Measurements from ENCODE around the gene CZIB.
A peak's percentile ranks its signal among the peaks of the same experiment; 100 is the strongest.

CZIB gene

GRCh38 chr1:53220171-53220961, at the start of gene CZIB:
Gene CZIB (minus strand): TSS chr1:53220634. CDS start chr1:53220575, 59 bp downstream.
- DNase-seq (ENCODE audit: low read depth in 2 of 2): peak; percentile 90 to 93

GRCh38 chr1:53270107-53270506, 49.7 kb upstream of the CZIB start:
- DNase-seq (ENCODE audit: low read depth in 2 of 2): no peak

DNA sequence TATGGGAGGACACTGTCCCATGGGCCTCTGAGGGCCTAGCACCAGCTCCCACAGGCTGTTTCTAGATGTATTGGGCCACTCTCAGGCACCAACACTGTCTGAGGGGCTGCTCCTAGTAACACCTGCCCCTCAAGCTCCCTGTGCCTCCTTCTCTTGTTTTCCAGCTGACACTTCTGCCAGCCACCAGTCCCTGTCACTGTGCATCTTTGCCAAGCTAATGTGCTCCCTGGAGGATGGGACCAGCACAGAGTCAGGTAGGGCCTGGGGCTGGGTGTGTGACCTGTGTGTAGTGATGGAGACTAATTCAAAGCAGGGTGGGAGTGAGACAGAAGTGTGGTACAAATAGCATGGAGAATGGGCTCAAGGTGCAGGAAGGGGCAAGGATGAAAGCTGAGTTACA, 47.3 kb upstream of the CZIB start:
- no peak for DNase-seq (ENCODE audit: low read depth in 2 of 2)

DNA sequence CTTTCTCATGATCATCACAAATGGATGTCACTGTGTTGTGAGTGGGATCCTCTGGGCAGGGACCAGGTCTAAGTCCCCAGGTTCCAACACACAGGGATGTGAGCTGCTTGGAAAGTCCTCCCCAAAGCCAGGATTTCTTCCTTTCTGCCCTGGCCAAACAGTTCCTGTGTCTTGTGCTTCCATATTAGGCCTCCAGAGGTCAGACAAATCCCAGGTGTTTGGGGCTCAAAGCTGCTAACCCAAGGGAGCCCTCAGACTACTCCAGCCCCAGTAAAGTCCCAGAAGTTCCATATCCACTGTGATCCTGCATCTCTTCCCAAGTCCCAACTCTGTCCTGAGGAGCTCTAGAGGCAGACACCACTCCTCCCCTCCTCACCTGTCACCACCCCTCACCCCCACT, 45.6 kb upstream of the CZIB start:
- DNase-seq (ENCODE audit: low read depth in 2 of 2): no peak

- DNase-seq (ENCODE audit: low read depth in 2 of 2): no peak
These were observed 45.1 kb upstream of the CZIB start for GRCh38 chr1:53265581-53265980.

- DNase-seq (ENCODE audit: low read depth in 2 of 2): no peak
These were observed 43.6 kb upstream of the CZIB start for GRCh38 chr1:53264048-53264447.

GRCh38 chr1:53262000-53262399, 41.6 kb upstream of the CZIB start:
- DNase-seq (ENCODE audit: low read depth in 2 of 2): no peak

DNA sequence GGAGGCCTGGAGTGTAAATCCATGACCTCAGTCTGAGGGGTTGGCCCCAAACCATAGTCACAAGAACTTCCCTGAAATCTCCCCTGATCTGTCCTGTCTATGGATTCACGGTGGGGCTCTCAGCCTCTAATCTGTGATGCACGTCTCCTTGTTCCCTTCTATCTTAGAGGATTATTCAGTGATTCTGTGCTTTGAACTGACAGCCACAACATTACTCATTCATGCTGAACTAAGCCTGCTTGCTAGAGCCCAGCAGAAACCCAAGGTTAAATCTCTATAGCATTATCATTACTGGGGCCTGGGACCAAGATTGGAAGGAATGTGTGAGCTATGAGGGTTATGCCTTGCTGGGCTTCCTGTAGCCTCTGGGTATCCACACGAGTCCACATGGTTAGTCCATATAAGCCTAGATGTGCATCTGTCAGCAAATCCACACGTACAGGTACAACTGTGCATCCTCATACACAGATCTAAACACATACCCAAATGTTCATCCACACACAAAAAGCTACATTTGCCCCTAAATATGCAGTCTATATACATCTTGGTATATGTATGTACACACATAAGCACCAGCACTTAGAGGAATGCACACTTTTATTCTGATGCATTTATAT, 40.3 kb upstream of the CZIB start:
- no peak for DNase-seq (ENCODE audit: low read depth in 2 of 2)

GRCh38 chr1:53259932-53260331, 39.5 kb upstream of the CZIB start:
- no peak for DNase-seq (ENCODE audit: low read depth in 2 of 2)

DNA sequence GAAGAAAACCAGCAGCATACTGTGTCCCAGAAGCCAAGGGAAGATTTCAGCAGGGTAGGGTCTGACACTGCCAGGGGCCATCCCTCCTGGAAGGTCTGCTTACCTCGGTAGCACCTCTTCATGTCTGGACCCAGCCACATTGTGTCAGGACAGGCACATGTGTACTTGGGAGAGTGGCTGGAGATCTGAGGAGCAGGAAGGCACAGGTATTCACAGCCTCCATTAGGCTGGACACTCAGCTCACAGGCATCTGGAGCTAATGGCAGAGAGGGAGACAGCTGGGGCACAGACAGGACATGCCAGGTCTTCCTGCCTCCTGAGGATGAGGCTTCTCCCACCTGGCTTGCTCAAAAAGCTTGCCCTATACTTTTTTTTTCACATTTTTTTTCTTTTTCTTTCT, 37.8 kb upstream of the CZIB start:
- DNase-seq (ENCODE audit: low read depth in 2 of 2): no peak

DNA sequence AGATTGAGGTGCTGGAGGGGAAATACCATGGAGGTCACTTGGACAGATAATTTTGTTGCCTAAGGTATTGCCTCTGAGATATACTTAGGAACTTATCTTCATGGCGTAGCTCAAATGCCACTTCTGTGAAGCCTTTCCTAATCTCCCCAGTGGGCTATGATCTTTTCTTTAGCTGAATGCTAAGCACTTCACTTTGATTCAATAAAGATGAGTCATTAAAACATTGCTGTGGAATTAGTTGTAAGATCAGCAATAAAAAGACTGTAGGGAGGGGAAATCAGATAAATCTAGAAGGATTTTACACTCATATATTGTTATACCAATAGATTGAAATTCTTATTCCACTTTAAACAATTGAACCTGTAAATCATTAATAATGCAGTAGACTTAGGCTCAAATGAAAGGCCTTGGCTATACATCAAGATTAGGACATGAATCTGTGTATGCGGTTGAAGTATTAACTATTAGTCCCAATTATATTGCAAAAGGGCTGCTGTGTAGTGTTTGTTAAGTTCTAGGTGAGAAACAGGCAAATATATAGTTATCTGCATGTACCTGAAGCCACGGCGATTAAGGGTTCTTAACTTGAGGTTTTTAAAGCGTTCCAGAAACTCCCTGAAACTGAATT, 37.1 kb upstream of the CZIB start:
- DNase-seq (ENCODE audit: low read depth in 2 of 2): no peak

GRCh38 chr1:53256511-53257453, 36.3 kb upstream of the CZIB start:
- no peak for DNase-seq (ENCODE audit: low read depth in 2 of 2)

DNA sequence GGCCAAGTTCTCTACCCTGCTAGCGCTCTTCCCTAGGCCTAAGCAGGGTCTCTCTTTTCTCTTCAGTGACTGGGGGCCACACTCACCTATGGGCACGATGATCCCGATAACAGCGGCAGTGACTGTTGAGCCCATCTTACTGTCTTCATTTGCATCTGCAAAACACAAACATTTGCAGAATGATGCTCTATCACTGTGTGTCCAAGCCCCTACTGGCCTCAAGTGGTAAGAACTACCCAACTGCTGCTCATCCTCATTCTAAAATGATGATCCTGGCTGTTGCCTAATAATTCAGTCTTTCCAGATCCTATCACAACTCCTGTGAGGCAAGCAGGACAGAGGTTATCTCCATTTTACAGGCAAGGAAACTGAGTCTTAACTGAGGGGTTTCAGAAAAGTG, 34.6 kb upstream of the CZIB start:
- no peak for DNase-seq (ENCODE audit: low read depth in 2 of 2)

GRCh38 chr1:53254011-53254640, 33.7 kb upstream of the CZIB start:
- no peak for DNase-seq (ENCODE audit: low read depth in 2 of 2)

GRCh38 chr1:53250325-53250724, 29.9 kb upstream of the CZIB start:
- no peak for DNase-seq (ENCODE audit: low read depth in 2 of 2)

GRCh38 chr1:53249706-53250105, 29.3 kb upstream of the CZIB start:
- DNase-seq (ENCODE audit: low read depth in 2 of 2): no peak

DNA sequence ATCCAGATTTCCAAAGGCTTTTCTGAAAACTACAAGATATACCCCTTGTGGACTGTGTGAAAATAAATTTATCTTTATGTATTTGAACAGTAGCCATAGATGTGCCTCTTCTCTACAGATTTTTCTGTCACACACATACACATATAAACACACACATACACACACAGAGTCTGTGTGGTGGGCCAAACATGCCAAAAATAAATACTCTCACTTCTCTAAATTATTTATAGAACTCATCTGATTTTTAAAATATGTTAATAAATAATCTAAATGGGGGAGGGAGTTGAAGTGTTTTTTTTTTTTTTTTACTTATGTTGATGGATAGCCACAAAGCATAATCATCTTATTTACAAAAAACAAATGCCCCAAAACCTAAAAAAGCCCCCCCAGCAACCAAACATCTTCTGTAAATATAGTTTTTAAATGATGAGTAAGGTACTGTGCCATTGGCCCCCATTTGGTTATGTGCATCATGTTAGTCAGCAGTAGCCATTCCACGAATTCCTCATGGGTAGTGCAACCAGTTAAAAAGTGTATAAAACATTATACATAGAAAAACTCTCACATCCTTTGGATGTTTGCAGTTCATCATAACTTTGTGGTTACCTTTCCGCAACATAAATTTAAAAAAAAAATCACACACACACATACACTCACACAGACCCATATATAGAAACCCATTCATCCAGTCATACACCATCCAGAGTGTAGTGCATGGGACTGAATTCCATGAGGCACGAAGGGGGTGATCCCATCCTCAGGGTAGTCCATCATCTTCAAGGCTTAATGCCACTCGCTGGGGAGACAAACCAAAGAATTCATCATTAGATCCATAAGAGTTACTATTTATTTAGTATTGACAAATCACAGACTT, 26.1 kb upstream of the CZIB start:
- no peak for DNase-seq (ENCODE audit: low read depth in 2 of 2)

GRCh38 chr1:53244141-53244540, 23.7 kb upstream of the CZIB start:
- no peak for DNase-seq (ENCODE audit: low read depth in 2 of 2)

GRCh38 chr1:53242381-53242780, 21.9 kb upstream of the CZIB start:
- DNase-seq (ENCODE audit: low read depth in 2 of 2): no peak

- DNase-seq (ENCODE audit: low read depth in 2 of 2): no peak
These were observed 21.4 kb upstream of the CZIB start for GRCh38 chr1:53241828-53242227.
